Ovary (tissue), 9 donors: ENCODE measurements around the gene RETN. TPM values are rescaled to one million over a fixed set of nuclear protein-coding genes. Genes with fewer than 3 reads are reported as not detected.

Experiments
- DNase-seq, 5 donors: peaks; one replicate each; pipeline ENCODE4 v3.0.0-alpha.2; 2019 to 2020
- H3K27ac ChIP-seq, 2 donors: fragments of 200-600 bp; one replicate each; pipeline versions ENCODE4 v1.5.1 to v1.8.0; 2019 to 2022
- H3K27me3 ChIP-seq: fragments of 200-600 bp; one replicate; pipeline ENCODE4 v1.8.0; 2022
- H3K36me3 ChIP-seq: fragments of 200-600 bp; sonication (generic); one replicate; pipeline ENCODE4 v1.5.1; 2019
- H3K4me1 ChIP-seq: one replicate; pipeline ENCODE4 v1.8.1; 2013; ENCODE audit warnings: mild to moderate bottlenecking, moderate library complexity; ENCODE audit not compliant: insufficient read depth
- H3K4me3 ChIP-seq: fragments of 200-600 bp; sonication (generic); one replicate; pipeline ENCODE4 v1.5.1; 2017
- H3K9me3 ChIP-seq, 2 donors: fragments of 200-600 bp in 1 of 2; sonication (generic) in 1 of 2; one replicate each; pipeline versions ENCODE4 v1.5.1 to v1.8.1; 2013 to 2019; ENCODE audit warnings: mild to moderate bottlenecking in 1 of 2, moderate library complexity in 1 of 2
- EP300 ChIP-seq: sonication (generic); formaldehyde crosslinking; IDR thresholded peaks from one replicate; pipeline ENCODE4 v1.6.1; 2017; ENCODE audit warnings: antibody characterized with exemption
- POLR2A ChIP-seq: fragments of 450-650 bp; IDR thresholded peaks from one replicate; pipeline ENCODE4 v1.6.1; 2017; ENCODE audit warnings: antibody characterized with exemption, mild to moderate bottlenecking, moderate library complexity
- WGBS, 3 donors: extraction: QIAGEN DNeasy Blood & Tissue Kit in 1 of 3; methylation state at CpG; one replicate each; pipeline versions ENCODE4 v1.1.5 to v1.1.7; 2013 to 2017; 5-methylcytosine and 5-hydroxymethylcytosine counted together
- intact Hi-C, 4 donors: fragments of 100-400 bp; cut with DNase I; formaldehyde crosslinking; loops; one replicate each; pipeline versions ENCODE4 v1.11.0 to v1.15.1; 2022 to 2023
- polyA plus RNA-seq, 2 donors: library from polyadenylated mRNA; stranded (reverse); fragments of 200-250 nt in 1 of 2; fragments of 350-450 nt in 1 of 2; fragmentation: Illumina TruSeq in 1 of 2; extraction: RNeasy Lipid Tissue Mini Kit (QIAGEN cat#74804) in 1 of 2; gene quantifications; one replicate each; pipeline ENCODE4 v1.2.3, GENCODE V29; 2013 to 2014
- total RNA-seq, 7 donors: library from RNA; depleted of rRNA in 2 of 7; stranded (reverse); fragments of >200 nt in 2 of 7; fragmentation: NEBNext Ultra II Directional in 3 of 7; extraction: Animal tissue kit (Norgen Biotek cat#: 25700) in 3 of 7; gene quantifications; one replicate each; pipeline versions ENCODE4 v1.1.0 to v1.2.4, GENCODE V29; 2016 to 2023
- TF ChIP-seq, protein P1 (sequence below), 3 donors: fragments of 450-650 bp in 2 of 3; fragments of 200-600 bp in 1 of 3; IDR thresholded peaks; one replicate each; pipeline versions ENCODE4 v1.5.1 to v1.8.0; 2016 to 2022; ENCODE audit warnings: antibody characterized with exemption in 3 of 3, mild to moderate bottlenecking in 1 of 3
- donor health status: DM: no; HTN: no; CAD: no; lungs with moderate emphysema.
- donor health status: DM: no; HTN: no; CAD: no.
- donor health status: Bipolar disorder and iron deficiency.
- donor health status: DM: yes; HTN: yes; CAD: no.
- donor health status: DM: no; HTN: no; CAD: no.
- donor health status: DM: yes; HTN: yes; CAD: no.

RETN gene
- total and polyA plus RNA-seq, 9 donors, result 0.46 to 0.52 (median 0.48) TPM; not detected in 6

DNA sequence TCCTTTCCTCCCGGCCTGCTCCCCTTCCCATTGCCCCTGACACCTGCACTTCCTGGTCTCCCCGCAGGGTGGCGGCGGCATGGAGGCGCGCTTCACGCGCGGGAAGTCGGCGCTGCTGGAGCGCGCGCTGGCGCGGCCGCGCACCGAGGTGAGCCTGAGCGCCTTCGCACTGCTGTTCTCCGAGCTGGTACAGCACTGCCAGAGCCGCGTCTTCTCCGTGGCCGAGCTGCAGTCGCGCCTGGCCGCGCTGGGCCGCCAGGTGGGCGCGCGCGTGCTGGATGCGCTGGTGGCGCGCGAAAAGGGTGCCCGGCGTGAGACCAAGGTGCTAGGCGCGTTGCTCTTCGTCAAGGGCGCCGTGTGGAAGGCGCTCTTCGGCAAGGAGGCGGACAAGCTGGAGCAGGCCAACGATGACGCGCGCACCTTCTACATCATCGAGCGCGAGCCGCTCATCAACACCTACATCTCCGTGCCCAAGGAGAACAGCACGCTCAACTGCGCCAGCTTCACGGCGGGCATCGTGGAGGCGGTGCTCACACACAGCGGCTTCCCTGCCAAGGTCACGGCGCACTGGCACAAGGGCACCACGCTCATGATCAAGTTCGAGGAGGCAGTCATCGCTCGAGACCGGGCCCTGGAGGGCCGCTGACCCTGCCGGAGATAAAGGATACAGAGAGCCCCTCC, 13.5 kb downstream of the RETN start:
- H3K27ac ChIP-seq, result no peak overlapping the region
- no peaks in the 10 kb centered on the region for H3K36me3 ChIP-seq
- H3K4me1 ChIP-seq, result peaks cover 10% of the 10 kb centered on the region
- H3K4me3 ChIP-seq, result peak overlapping the region; percentile 100
- WGBS, 3 donors, result 66 to 75% (median 70%) methylated on average over 73 to 74 of the region's 74 CpGs
- DNase-seq, result peak in 3 of 5 donors; percentile 25 to 46 (median 38)
- TF ChIP-seq EP300 (no peak), POLR2A (no peak)
- TF ChIP-seq, protein P1, sequence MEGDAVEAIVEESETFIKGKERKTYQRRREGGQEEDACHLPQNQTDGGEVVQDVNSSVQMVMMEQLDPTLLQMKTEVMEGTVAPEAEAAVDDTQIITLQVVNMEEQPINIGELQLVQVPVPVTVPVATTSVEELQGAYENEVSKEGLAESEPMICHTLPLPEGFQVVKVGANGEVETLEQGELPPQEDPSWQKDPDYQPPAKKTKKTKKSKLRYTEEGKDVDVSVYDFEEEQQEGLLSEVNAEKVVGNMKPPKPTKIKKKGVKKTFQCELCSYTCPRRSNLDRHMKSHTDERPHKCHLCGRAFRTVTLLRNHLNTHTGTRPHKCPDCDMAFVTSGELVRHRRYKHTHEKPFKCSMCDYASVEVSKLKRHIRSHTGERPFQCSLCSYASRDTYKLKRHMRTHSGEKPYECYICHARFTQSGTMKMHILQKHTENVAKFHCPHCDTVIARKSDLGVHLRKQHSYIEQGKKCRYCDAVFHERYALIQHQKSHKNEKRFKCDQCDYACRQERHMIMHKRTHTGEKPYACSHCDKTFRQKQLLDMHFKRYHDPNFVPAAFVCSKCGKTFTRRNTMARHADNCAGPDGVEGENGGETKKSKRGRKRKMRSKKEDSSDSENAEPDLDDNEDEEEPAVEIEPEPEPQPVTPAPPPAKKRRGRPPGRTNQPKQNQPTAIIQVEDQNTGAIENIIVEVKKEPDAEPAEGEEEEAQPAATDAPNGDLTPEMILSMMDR (IDR thresholded peaks at IDR 0.05), result no peak
- no peaks in the 10 kb centered on the region for H3K27me3 ChIP-seq
- intact Hi-C loops, result no loop called here
- no peaks in the 10 kb centered on the region for H3K9me3 ChIP-seq

DNA sequence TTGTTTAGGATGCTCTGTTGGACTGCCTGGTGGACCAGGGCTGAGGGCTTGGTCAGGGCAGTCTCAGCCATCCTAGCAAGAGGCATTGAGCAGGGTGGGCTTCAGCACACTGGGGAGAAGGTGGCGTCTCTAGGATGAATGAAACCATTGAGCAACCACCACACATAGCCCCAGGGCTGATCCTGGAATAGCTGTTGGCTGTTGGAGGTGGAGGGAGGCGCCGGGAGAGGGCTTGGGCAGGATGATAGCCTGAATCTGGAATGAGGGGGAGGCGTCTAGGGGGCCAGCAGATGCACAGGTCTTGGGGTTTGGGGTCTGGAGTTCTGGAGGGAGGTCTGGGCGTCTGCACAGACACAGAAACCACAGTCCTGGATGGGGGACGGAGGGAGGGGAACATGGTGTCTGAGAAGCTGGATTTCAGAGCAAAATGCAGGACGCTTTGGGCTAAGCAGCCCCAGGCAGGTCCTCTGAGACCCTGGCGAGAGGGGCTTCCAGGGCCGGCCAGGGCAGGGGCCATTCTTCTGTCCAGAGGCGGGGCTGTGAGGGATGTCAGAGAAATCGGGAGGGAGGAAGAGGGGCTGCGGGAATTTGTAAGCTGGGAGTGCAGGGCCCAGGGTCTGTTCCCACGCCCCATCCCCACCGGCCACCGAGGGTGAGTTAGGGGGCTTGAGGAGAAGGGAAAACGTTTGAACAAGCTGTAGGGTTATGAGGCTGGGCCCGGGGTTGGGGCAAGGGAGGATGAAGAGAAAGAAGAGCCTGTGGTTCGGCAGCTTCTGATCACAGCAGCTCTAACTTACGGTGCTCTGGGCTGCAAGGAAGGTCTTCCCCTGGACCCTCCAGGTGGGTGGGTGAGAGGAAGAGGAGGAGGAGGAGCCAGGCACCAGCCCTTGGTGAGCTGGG, 16.9 kb downstream of the RETN start:
- Histone ChIP-seq H3K4me1 (peaks cover 10% of the 10 kb centered on the region), H3K4me3 (no peak overlapping the region), H3K9me3 (no peaks in the 10 kb centered on the region), H3K27ac (no peak overlapping the region), H3K36me3 (no peaks in the 10 kb centered on the region), H3K27me3 (no peaks in the 10 kb centered on the region)
- intact Hi-C loops, result no loop called here
- no peak for DNase-seq
- no peak for TF ChIP-seq EP300
- TF ChIP-seq, protein P1 (IDR thresholded peaks at IDR 0.05), result no peak
- TF ChIP-seq POLR2A, result no peak
- 16 to 29% (median 20%) methylated on average over 19 of the region's 19 CpGs for WGBS, 3 donors

DNA sequence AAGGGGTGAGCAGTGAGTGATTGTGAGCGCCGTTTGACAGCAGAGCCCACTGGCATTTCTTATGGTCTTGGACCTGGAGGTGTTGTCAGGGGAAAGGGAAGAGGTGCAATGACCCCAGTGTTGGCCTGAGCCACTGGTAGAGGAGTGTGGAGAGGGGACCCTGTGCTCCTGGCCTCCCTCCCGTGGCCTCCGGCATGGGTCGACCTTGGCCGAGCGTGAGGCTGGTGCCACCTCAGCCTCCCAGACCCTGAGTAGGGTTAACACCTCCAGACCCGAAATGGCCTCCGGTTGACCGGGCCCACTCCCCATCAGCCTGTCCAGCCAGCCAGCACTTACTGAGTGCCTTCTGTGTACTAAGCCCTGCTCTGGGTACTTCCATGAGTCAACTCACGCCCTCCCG, 18.3 kb downstream of the RETN start:
- Histone ChIP-seq H3K4me1 (peaks cover 1% of the 10 kb centered on the region), H3K4me3 (no peak overlapping the region), H3K36me3 (no peaks in the 10 kb centered on the region), H3K27ac (no peak overlapping the region), H3K9me3 (no peaks in the 10 kb centered on the region), H3K27me3 (no peaks in the 10 kb centered on the region)
- DNase-seq, result no peak
- TF ChIP-seq POLR2A (no peak), EP300 (no peak)
- TF ChIP-seq, protein P1 (IDR thresholded peaks at IDR 0.05), result no peak
- intact Hi-C loops, result no loop called here
- WGBS, 3 donors, result 67 to 77% (median 73%) methylated on average over 12 of the region's 12 CpGs

DNA sequence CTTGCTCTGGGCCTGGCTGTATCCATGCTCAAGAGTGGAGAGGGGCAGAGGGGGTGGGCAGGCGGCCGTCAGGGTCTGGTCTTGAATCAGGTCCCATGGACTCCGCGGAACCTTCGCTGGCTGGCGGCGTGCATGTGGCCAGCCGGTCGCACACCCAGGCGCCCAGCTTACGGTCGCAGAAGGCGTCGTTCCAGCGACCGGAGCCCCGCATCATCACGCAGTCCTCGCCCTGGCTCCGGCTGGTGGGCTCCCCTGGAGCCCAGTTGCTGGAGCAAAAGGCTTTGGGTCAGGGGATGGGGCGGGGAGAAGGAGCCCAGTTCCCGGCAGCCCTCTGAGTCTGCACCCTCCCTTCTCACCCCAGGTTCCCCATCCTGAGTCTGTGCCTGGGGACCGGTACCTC, 20.3 kb downstream of the RETN start:
- no peaks in the 10 kb centered on the region for H3K4me1 ChIP-seq
- WGBS, 3 donors, result 17 to 39% (median 22%) methylated on average over 23 of the region's 23 CpGs
- H3K4me3 ChIP-seq, result no peak overlapping the region
- TF ChIP-seq POLR2A, result no peak
- no peak for TF ChIP-seq EP300
- TF ChIP-seq, protein P1 (IDR thresholded peaks at IDR 0.05), result no peak
- H3K27ac ChIP-seq, result no peak overlapping the region
- intact Hi-C loops, result no loop called here
- H3K27me3 ChIP-seq, result no peaks in the 10 kb centered on the region
- no peaks in the 10 kb centered on the region for H3K36me3 ChIP-seq
- no peak for DNase-seq
- no peaks in the 10 kb centered on the region for H3K9me3 ChIP-seq
